Measurements from ENCODE around the gene MAP4K3. TPM values are rescaled to one million over a fixed set of nuclear protein-coding genes. Genes with fewer than 3 reads are reported as not detected.

The MAP4K3 gene
- total and polyA plus RNA-seq, 2 of the 8 experiments (the other 6 are each of a cell fraction or from before 2014, with no cell fraction given), result 11.4 to 63.0 TPM

DNA sequence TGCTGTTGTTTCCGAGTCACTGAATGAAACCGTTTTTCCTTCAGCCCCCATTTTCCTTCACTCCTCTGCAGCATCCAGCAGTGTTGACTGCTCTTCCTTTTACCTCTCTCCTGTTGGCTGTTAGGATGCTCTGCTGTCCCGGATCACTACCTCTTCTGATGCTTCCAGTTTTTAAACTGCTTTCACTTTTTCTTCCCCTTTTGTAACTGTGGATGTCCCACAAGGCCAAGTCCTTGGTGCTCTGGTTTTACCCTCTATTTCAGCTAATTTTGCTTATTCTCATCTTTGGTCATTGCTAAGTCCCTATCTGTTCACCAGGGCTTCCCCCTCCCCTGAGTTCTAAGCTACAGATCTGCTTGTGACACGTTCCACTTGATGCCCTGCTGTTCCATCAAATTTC lies 39.4 kb upstream of the MAP4K3 start:
- Histone ChIP-seq H3K14ac (ENCODE audit: insufficient read length) (no peak overlapping the region), H4K20me1 (replicated peaks in 1 of 2; ENCODE audit: control insufficient read depth in 1 of 2, insufficient read depth in 2 of 2, low read length in 2 of 2) (no peaks in the 10 kb centered on the region), H3K27ac (ENCODE audit: low read depth, low read length) (no peak overlapping the region), H2BK120ac (replicated peaks; ENCODE audit: low read depth, low read length) (no peak overlapping the region), H3K9ac (replicated peaks in 1 of 4; ENCODE audit: extremely low read depth in 1 of 4, low read depth in 3 of 4, low read length in 3 of 4) (no peak overlapping the region), H2BK12ac (ENCODE audit: low read depth, low read length) (peak overlapping the region; percentile 27; the same call in 1 of the 2 replicates), H2AK5ac (ENCODE audit: low read depth, low read length) (no peak overlapping the region), H4K5ac (ENCODE audit: insufficient read length, low read depth, low read length) (no peak overlapping the region), H2BK15ac (ENCODE audit: low read length) (0 out of 2 replicates have a peak overlapping the region, but pooled peaks have one; percentile 37), H3K27me3 (replicated peaks in 1 of 4; ENCODE audit: control insufficient read depth in 3 of 4, extremely low read depth in 1 of 4, insufficient read depth in 3 of 4, low read length in 3 of 4) (no peaks in the 10 kb centered on the region), H3K23me2 (ENCODE audit: low read depth, low read length) (no peaks in the 10 kb centered on the region; the same call in 1 of the 2 replicates), H3K36me3 (ENCODE audit: control insufficient read depth in 2 of 4, insufficient read depth in 4 of 4, low read length in 3 of 4) (no peaks in the 10 kb centered on the region), H4K91ac (replicated peaks; ENCODE audit: insufficient read length, low read length) (no peak overlapping the region), H3K79me2 (ENCODE audit: control insufficient read depth in 1 of 2, insufficient read depth in 2 of 2, low read length in 2 of 2) (no peaks in the 10 kb centered on the region), H3K56ac (replicated peaks; ENCODE audit: insufficient read length, low read depth, low read length) (no peak overlapping the region), H3K4me1 (replicated peaks in 1 of 4; ENCODE audit: control insufficient read depth in 3 of 4, insufficient read depth in 4 of 4, low read length in 3 of 4) (peaks cover 0 to 3% (median 0%) of the 10 kb centered on the region in 4 experiments; a peak in 2 of 7 replicates), H2BK5ac (ENCODE audit: low read depth, low read length) (no peak overlapping the region), H3K4ac (replicated peaks; ENCODE audit: insufficient read length, low read depth, low read length) (no peak overlapping the region), H3K4me3 (ENCODE audit: extremely low read depth in 1 of 4, insufficient read depth in 2 of 4, low read depth in 3 of 4, low read length in 4 of 4) (no peak overlapping the region), H2AFZ (ENCODE audit: low read length) (no peak overlapping the region), H3K79me1 (ENCODE audit: low read depth, low read length) (no peaks in the 10 kb centered on the region), H2BK20ac (ENCODE audit: low read length) (peak overlapping the region; percentile 76), H3K23ac (ENCODE audit: insufficient read length) (no peak overlapping the region), H4K8ac (ENCODE audit: extremely low read depth, insufficient read depth, low read length) (no peak overlapping the region), H3K4me2 (ENCODE audit: insufficient read depth in 1 of 2, low read depth in 2 of 2, low read length in 2 of 2) (no peak overlapping the region), H3K9me3 (ENCODE audit: insufficient read depth in 2 of 2, low read depth in 1 of 2, low read length in 1 of 2) (no peaks in the 10 kb centered on the region), H3K18ac (ENCODE audit: extremely low read depth, low read length) (no peak overlapping the region; the same call in 1 of the 2 replicates)
- FAIRE-seq, result no peak
- CTCF ChIA-PET (ENCODE audit: partially characterized antibody), result no interaction called here
- WGBS, 2 experiments (ENCODE audit: extremely low coverage in 1 of 2, insufficient coverage in 1 of 2, insufficient read length in 1 of 2, insufficient replicate concordance in 2 of 2, low coverage in 1 of 2, low lambda C conversion rate in 2 of 2, missing lambda C conversion rate in 1 of 2), result 91% methylated on average over 4 of the region's 4 CpGs; no CpG with 5 or more reads in 1 of the 2 experiments
- POLR2A ChIA-PET (ENCODE audit: partially characterized antibody), result interaction anchor here (0.9 kb wide), 1 partner anchor 16 kb away, joined by 3 read pairs; no protein-coding TSS in a partner anchor
- no peak for DNase-seq (ENCODE audit: low read depth in 1 of 2, low spot score in 2 of 2)
- TF ChIP-seq, protein P1, sequence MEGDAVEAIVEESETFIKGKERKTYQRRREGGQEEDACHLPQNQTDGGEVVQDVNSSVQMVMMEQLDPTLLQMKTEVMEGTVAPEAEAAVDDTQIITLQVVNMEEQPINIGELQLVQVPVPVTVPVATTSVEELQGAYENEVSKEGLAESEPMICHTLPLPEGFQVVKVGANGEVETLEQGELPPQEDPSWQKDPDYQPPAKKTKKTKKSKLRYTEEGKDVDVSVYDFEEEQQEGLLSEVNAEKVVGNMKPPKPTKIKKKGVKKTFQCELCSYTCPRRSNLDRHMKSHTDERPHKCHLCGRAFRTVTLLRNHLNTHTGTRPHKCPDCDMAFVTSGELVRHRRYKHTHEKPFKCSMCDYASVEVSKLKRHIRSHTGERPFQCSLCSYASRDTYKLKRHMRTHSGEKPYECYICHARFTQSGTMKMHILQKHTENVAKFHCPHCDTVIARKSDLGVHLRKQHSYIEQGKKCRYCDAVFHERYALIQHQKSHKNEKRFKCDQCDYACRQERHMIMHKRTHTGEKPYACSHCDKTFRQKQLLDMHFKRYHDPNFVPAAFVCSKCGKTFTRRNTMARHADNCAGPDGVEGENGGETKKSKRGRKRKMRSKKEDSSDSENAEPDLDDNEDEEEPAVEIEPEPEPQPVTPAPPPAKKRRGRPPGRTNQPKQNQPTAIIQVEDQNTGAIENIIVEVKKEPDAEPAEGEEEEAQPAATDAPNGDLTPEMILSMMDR (IDR thresholded peaks at IDR 0.05; ENCODE audit: control extremely low read depth in 1 of 3, insufficient read depth in 1 of 3, low read depth in 1 of 3, low read length in 3 of 3), result no peak
- TF ChIP-seq EP300 (IDR thresholded peaks at IDR 0.05; ENCODE audit: borderline replicate concordance in 1 of 2, low read depth in 2 of 2, low read length in 2 of 2) (no peak), YY1 (IDR thresholded peaks at IDR 0.05; ENCODE audit: low read depth, low read length) (no peak), CTBP2 (IDR thresholded peaks at IDR 0.05; ENCODE audit: borderline replicate concordance, insufficient read depth, insufficient read length, low read length) (no peak), CEBPB (IDR thresholded peaks at IDR 0.05; ENCODE audit: low read depth, low read length) (no peak), GABPA (IDR thresholded peaks at IDR 0.05; ENCODE audit: borderline replicate concordance, insufficient read depth, low read length) (no peak), TAF1 (IDR thresholded peaks at IDR 0.05; ENCODE audit: low read depth, low read length) (no peak), BACH1 (IDR thresholded peaks at IDR 0.05; ENCODE audit: low read length) (no peak), POLR2AphosphoS5 (IDR thresholded peaks at IDR 0.05; ENCODE audit: low read depth, low read length) (no peak), SIRT6 (IDR thresholded peaks at IDR 0.05; ENCODE audit: low read length) (no peak), ZNF274 (IDR thresholded peaks at IDR 0.05; ENCODE audit: borderline replicate concordance, extremely low read depth, low read length) (no peak)
